GM19240 (cell line): ENCODE measurements around the gene GRIN2A.

Experiments used
- DNase-seq: peaks from one replicate; pipeline ENCODE4 v3.0.0; 2011; ENCODE audit warnings: low spot score; ENCODE audit not compliant: insufficient read length

The GRIN2A gene

GRCh38 chr16:9864461-9864860 is 317.8 kb downstream of the GRIN2A start:
- no peak for DNase-seq

- DNase-seq, result no peak
Observed at GRCh38 chr16:9862327-9862726, 319.9 kb downstream of the GRIN2A start.

GRCh38 chr16:9860876-9861275 is 321.4 kb downstream of the GRIN2A start:
- DNase-seq, result no peak

GRCh38 chr16:9859701-9860327 is 322.4 kb downstream of the GRIN2A start:
- DNase-seq, result no peak

GRCh38 chr16:9854675-9855074 is 327.6 kb downstream of the GRIN2A start:
- DNase-seq, result no peak

GRCh38 chr16:9852003-9852402 is 330.2 kb downstream of the GRIN2A start:
- DNase-seq, result no peak

GRCh38 chr16:9850817-9851216 is 331.4 kb downstream of the GRIN2A start:
- no peak for DNase-seq

GRCh38 chr16:9849697-9850245 is 332.5 kb downstream of the GRIN2A start:
- no peak for DNase-seq

GRCh38 chr16:9847146-9847545 is 335.1 kb downstream of the GRIN2A start:
- DNase-seq, result no peak

- no peak for DNase-seq
Observed at GRCh38 chr16:9846362-9847099, 335.7 kb downstream of the GRIN2A start.

GRCh38 chr16:9845661-9846361 is 336.4 kb downstream of the GRIN2A start:
- DNase-seq, result no peak

- DNase-seq, result no peak
Observed at GRCh38 chr16:9844361-9844760, 337.9 kb downstream of the GRIN2A start.

- no peak for DNase-seq
Observed at GRCh38 chr16:9843424-9844018, 338.7 kb downstream of the GRIN2A start.

GRCh38 chr16:9840761-9841665 is 341.2 kb downstream of the GRIN2A start:
- no peak for DNase-seq

- no peak for DNase-seq
Observed at GRCh38 chr16:9837481-9837880, 344.7 kb downstream of the GRIN2A start.

- DNase-seq, result no peak
Observed at GRCh38 chr16:9836118-9836736, 346.0 kb downstream of the GRIN2A start.

- DNase-seq, result no peak
Observed at GRCh38 chr16:9827062-9827752, 355.0 kb downstream of the GRIN2A start.

GRCh38 chr16:9826656-9827055 is 355.6 kb downstream of the GRIN2A start:
- DNase-seq, result no peak

GRCh38 chr16:9824200-9825068 is 357.8 kb downstream of the GRIN2A start:
- no peak for DNase-seq
